Stimulated activated CD8-positive, alpha-beta memory T cell treated with anti-CD3 and anti-CD28 coated beads, Interleukin-4, amount 100 ng/mL, for 48 hours (primary cell): ENCODE measurements around the gene KRT31.
"Not testable (repeated sequence)": the region's sequence is repeated elsewhere in the genome, so short reads cannot be mapped to it uniquely, and the experiment has no call there.

ENCODE experiments used
- DNase-seq: peaks from one replicate; pipeline ENCODE4 v3.0.0-alpha.2; 2020

Gene KRT31

DNA sequence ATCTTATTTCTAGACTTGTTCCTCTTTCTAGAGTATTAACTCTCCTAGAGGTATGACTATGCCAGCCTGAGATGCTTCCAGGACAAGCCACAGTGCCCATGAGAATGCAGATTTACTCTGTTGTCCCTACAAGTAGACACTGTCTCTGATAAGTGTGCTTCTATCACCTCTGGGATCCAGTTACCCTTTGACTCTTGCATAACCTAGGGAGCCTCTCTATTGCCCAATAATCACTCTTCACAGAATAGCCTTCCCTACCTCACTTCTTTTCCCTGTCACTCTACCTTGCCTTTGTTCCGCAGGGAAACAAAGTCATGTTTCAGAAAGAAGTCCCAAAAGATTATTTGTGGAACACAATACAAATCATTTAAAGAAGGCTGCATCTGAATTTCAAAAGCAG is 13.7 kb downstream of the KRT31 start:
- no peak for DNase-seq

DNA sequence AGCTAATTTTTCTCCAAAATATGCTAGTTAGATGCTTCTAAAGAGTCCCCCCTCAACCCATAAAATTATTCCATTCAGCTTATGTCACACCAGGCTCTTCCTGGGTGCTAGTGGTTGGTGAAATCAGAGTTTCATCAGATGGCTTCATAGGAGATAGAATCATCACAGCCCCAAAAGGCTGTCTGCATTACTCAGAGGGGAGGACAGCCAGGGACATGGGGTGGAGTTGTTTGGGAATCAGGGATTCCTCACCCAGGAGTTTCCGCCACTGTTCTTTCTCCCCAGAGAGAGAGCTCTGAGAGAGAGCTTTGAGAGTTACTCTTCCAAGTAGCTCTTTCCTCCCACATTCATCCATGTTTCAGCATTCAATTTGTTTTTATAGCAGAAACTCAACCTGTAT is 15.0 kb downstream of the KRT31 start:
- DNase-seq = no peak

DNA sequence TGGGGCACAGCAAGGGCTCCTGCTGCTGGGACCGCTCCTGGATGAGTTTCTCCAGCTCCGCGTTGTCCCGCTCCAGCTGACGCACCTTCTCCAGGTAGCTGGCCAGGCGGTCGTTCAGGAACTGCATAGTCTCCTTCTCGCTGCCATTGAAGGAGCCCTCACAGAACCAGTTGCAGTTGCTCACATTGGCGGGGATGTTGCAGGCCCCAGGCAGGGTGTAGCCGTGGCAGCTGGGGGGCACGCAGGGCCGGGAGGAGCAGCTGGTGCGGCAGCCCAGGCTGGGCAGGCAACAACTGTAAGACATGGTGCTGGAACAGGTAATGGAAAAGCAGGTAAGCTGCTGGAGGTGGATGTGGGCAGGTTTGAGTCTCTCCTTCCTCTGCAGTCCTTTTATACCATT is 15.5 kb downstream of the KRT31 start, which contains the start of gene KRT34:
TSS of gene KRT34 (minus strand) at position 364 of the 400 bp plus-strand sequence. CDS start at position 304, 60 bp downstream.
- DNase-seq = not testable (repeated sequence)

DNA sequence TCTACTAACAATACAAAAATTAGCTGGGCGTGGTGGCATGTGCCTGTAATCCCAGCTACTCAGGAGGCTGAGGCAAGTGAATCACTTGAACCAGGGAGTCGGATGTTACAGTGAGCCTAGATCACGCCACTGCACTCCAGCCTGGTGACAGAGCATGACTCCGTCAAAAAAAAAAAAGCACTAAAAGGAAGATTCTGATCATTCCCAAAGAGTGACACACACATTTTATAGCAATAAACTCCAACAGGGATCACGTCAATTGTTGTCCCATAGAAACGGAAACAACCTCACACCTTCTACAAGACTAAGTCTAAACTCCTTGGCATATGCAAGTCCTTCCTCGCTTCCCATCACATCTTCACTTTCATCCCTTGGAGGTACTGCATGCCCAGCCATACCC is 17.3 kb downstream of the KRT31 start:
- DNase-seq = not testable (repeated sequence)

DNA sequence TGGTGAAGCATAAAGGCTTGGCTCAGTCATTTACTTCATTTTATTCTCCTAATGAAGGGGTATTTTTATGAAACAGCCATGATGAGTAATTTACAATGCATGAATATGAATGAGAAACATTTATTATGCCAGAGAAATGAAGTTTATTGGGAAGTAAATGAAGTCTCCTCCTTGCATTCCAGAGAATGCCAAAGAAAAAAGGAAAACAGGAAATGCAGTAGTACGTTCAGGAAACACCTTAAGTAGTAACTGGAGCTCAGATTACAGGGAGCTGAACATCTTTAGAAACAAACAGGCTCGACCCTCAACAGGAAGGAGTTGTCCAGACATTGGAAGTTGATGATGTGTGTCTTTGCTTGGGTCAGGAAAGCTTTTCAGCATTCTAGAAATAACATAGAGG is 19.9 kb downstream of the KRT31 start:
- no peak for DNase-seq

DNA sequence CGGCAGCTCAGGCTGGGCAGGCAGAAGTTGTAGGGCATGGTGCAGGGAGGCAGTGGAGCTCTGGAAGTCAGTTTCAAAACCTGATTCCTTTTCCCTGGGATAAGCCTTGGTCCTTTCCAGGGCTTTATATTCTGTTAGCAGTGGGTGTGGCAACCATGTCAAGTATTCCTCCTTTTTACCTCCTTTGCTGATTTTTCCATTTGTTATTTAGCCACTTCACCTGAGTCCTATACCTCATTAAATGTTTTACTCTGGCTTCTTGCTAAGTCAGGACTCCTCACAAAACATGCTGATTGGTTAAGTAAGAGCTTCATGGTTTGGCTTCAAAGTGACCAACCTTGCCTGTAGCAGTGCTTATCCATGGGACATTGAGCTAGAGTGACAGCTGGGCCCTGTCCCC is 27.7 kb downstream of the KRT31 start, which contains the start of gene KRT33B:
TSS of gene KRT33B (minus strand) at position 101 of the 400 bp plus-strand sequence. CDS start at position 38, 63 bp downstream.
- no peak for DNase-seq

DNA sequence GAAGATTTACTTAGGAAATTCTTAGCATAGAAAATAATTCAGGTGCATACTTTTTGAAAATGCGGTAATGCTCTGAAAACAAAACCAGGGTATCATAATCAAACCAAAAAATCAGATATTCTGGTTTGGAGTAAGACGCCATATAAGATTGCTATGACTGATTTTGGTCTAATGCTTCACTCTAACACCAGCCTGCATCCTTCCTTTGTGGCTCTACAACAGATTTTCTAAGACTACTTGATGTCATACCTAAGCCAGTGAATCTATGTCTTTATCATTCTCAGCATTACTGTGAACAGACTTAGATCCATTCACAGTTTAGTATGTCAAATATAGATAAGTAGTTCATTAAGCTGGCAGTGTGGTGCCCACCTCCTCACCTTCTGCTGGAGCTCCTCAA is 28.4 kb downstream of the KRT31 start:
- no peak for DNase-seq

DNA sequence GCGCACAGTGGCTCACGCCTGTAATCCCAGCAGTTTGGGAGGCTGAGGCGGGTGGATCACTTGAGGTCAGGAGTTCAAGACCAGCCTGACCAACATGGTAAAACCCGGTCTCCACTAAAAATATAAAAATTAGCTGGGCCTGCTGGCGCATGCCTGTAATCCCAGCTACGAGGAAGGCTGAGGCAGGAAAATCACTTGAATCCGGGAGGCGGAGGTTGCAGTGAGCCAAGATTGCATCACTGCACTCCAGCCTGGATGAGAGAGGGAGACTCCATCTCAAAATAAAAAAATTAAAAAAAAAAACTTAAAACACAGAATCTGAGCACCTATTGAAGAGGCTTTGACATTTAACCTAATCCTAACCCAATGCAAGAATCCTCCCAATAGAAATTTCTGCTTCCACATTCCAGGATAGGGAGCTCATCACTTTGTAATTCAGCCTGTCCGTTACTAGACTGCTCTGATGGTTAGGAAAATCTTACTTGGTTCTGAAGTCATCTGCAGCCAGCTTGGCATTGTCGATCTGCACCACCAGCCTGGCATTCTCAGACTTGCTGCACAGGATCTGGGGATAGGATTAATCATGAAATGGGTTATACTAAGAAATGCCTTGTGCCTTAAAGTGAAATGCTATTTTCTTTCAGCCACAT is 29.9 kb downstream of the KRT31 start:
- no peak for DNase-seq

DNA sequence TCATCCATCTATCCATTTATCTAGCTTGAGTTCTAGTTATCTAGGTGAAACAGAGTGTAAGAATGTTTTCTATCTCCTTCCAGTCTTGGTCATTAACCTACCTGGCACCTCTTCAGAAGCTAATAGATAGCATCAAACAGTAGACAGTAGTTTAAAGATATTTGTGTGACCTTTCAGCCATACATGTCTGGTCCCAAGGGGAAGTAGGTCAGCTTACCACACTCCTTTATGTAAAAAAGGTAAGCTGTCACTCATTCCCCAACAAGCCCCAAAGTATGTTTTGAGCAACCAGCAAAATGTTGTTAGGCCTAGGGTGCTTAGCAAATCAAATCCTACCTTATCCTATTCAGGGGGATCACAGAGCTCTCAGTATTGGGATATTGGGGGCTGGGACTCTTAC is 31.3 kb downstream of the KRT31 start:
- no peak for DNase-seq

DNA sequence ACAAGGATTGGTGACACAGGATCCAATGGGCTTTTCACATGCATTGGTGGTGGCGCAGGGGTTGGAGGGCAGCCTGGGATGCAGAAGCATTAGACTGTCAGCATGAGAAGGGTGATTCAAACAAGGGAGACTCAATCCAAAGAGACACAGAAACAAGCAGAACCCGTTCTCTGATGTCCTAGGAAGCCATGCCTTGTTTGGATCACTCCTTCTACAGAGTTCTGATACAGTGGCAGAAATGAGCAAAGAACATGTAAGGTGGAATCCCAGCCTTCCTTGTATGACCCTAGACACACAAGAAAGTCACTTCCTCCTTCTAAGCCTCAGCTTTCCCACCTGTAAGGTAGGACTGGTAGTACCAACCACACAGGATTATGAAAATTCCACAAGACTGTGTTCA is 33.5 kb downstream of the KRT31 start:
- DNase-seq = no peak

DNA sequence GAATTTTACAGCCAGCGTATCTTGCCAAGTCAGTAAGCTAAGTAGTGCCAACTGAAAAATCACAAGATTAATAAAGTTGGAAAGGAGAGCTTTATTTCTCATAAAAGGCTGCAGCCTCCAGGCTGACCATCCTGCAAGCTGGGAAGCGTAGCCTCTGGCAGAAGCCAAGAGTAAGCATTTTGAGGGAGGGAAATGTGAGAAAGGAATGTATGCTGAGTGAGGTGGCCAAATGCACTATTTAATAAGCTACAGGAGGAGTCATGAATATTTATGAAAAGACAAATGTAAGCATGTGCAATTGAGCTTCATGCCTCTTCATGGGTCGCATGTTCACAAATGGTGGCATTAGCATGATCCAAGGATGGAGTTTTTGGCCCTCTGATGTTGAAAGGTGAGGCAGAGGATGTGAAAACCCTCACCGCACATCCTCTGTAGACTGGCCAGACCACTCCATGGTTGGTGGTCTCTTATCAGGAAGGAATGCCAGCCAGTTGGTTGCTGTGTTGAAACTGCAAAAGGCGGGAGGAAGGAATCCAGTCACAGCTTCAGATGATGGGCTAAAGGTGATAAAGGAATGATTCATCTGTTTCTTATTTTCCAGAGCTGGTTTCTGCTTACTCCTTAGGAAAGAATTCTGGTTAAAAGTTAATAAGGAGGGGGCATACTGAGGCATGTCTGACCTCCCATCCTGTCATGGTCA is 37.0 kb downstream of the KRT31 start:
- no peak for DNase-seq

DNA sequence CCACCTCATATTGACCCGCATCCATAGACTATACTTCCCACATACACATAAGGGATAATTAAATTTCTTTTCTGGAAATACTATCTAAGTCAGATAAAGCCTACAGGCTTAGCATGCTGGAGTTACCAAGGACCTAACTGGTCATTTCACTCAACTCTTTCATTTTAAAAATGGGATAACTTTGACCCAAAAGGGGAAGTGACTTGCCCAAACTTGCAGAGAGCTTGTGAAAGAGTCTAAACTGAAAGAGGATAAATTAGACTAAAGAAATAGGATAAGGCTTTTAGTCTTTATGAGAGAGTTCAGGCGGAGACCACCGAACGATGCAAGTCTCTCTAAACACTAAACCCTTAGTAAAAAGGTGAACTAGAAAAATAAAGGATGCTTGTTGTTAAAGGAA is 42.9 kb downstream of the KRT31 start:
- no peak for DNase-seq

DNA sequence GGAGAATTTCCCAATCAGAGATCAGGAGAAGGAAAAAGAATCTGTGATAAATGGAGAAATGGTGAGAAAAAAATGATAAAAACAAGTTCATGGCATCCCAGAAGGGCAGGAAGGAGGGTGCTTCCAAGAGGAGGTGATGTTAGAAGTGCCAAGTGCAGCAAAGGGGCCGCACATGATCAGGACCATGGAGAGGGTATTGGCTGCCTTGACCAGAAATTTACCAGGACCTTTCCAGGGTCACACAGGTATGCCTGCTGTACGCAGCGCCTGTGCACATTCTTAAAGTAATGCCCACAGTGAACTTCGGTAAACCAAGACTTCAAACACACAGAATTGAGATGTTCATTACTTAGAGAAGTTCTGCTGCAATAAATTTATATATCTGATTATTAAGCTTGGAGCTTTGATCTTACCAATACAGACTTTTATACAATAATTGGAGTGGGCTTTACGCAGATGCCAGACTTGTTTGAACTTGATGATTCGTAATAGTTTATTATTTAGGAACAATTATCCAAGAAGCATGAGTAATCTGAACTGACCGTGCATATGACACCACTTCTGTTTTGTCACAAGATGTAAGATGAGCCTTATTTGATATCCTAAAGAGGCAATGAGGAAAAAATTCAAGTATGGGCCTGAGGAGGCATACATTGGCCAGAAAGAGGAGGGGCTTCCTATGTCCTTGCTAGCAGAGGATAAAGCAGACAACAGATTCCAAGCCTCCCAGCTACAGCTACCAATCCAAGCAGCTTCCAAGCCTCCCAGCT is 44.6 kb downstream of the KRT31 start:
- DNase-seq = no peak

DNA sequence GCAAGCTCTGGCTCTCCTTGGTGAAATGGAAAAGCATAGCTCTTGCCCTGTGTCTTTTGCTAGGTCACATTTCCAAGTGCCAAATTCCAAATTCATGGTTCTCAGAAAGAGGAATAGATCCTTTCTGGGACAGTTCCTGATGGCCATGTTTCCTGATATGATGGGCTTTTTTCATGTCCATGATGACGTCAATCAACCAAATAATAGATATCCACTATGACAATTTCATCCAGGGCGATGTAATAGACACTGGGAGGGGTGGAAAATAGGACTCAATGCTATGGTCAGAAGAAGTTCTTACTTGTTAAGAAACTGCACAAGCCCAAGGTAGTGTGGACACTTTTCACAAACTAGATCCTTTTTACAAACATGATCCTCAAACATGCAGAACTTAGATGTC is 46.2 kb downstream of the KRT31 start:
- DNase-seq = no peak

DNA sequence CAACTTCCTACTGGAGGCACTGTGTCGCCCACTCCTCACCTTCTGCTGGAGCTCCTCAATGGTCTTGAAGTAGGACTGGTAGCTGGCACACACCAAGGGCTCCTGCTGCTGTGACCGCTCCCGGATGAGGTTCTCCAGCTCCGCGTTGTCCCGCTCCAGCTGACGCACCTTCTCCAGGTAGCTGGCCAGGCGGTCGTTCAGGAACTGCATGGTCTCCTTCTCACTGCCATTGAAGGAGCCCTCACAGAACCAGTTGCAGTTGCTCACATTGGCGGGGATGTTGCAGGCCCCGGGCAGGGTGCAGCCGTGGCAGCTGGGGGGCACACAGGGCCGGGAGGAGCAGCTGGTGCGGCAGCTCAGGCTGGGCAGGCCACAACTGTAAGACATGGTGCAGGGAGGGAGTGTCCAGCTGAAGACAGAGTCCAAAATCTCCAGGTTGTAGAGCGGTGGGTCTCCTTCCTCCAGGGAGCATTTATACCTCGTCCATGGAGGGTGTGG is 47.0 kb downstream of the KRT31 start, which contains the start of gene KRT33A:
TSS of gene KRT33A (minus strand) at position 448 of the 498 bp plus-strand sequence. CDS start at position 387, 61 bp downstream.
- not testable (repeated sequence) for DNase-seq

DNA sequence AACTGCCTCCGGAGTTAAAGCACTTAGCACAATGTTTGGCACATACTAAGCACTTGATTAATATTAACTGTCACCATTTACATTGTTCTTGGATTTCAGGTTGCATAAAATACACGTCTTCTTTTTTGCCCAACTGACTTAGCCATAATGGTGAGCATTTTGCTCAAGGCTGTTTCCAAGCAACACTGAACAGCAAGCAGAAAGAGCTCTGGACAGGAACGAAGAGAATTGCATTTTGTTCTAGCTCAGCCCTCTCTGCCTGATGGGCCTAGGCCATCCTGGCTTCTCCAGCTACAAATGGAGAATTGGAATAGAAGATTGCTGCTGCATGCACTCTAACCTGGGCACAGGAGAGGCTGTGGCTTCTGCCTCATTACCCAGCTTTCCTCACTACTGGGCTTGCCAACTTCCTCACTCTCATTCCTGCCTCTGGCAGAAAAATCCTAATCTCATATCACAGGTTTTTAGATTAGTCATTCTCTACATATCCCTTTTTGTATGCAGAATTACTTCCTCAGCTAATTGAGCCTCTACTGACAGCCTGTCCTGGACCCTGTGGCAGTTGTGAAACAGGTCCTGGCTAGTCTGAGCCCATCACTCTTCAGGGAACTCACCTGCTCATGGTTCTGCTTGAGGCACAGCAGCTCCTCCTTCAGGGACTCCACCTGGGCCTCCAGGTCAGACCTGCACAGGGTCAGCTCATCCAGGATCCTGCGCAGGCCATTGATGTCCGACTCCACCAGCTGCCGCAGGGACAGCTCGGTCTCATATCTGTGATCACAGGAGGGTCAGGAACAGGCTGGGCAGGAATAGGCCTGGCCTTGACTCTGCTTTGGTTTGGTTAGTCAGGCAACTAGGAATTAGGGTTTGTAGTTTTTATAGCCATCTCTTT is 49.3 kb downstream of the KRT31 start:
- no peak for DNase-seq

DNA sequence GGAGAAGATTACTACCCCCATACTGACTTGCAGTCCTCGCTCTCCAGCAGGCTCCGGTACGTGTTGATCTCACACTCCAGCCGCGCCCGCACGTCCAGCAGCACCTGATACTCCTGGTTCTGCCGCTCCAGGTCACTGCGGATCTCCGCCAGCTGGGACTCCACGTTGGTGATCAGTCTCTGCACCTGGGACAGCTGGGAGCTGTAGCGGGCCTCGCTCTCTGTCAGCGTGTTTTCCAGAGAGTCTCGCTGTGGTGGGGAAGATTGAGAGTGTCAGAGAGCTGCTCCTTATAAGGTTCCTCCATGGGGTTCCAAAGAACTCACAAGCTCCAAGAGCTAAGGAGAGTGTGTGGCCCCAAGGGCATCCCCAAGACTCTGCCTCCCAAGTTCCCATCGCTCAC is 51.0 kb downstream of the KRT31 start:
- not testable (repeated sequence) for DNase-seq

DNA sequence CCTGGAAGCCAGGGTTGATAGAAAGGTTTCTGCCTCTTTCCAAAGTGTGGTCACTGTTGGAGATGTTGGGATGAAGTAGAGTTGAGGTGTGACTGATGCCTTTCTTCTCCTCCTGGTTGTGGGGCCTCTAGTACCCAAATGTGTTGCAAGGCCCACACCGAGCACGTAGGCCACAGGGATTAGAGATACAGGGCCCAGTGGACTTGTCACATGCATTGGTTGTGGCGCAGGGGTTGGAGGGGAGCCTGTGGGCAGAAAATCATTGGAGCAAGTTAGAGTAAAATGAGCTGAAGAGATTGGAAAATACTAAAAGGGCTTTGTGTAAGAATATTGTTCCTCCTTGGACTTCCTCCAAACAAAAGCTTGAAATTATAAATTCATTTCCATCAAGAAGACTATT is 51.4 kb downstream of the KRT31 start:
- no peak for DNase-seq
